Right lobe of liver (tissue), 4 donors: ENCODE results near the gene ARHGEF12.

ENCODE experiments used
- POLR2A ChIP-seq: fragments of 450-650 bp; IDR thresholded peaks from one replicate; pipeline ENCODE4 v1.6.1; 2017; ENCODE audit warnings: antibody characterized with exemption, mild to moderate bottlenecking
- TF ChIP-seq, protein P1 (sequence below), 4 donors: fragments of 200-600 bp in 3 of 4; fragments of 450-650 bp in 1 of 4; IDR thresholded peaks; one replicate each; pipeline versions ENCODE4 v1.5.1 to v1.8.0; 2016 to 2022; ENCODE audit warnings: antibody characterized with exemption in 4 of 4, mild to moderate bottlenecking in 2 of 4
- donor health status: DM: no; HTN: no; CAD: no.
- donor health status: DM: no; HTN: no; CAD: no.
- donor health status: DM: no; HTN: yes; CAD: no.

DNA sequence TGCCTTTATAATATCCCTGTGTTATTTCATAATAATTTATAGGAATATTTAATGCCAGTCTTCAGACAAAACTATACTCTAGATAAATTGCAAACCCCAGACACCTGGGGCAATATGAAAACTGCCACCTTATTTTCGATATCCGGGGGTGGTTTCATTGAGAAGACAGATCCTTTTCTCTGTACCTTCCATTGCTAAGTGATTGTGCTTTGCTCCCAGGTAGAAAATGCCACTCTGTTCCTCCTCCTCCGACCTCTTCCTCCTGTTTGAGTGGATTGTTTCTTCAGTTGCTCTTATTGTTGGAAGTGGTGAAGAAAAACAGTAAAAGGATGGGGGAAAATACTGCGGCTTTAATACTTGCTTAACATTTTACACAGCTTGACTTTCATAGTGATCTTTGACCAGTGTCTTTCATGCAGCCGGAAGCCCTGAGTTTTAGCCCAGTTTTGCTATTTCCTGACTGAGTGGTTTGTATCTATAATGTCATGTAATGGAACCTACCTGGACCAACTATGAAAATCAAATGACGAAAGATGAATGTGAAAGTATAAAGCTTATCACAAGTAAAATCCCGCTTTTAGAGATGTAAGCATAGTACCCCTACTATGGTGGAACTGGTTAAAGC lies 169.7 kb downstream of the ARHGEF12 start:
- TF ChIP-seq, protein P1, sequence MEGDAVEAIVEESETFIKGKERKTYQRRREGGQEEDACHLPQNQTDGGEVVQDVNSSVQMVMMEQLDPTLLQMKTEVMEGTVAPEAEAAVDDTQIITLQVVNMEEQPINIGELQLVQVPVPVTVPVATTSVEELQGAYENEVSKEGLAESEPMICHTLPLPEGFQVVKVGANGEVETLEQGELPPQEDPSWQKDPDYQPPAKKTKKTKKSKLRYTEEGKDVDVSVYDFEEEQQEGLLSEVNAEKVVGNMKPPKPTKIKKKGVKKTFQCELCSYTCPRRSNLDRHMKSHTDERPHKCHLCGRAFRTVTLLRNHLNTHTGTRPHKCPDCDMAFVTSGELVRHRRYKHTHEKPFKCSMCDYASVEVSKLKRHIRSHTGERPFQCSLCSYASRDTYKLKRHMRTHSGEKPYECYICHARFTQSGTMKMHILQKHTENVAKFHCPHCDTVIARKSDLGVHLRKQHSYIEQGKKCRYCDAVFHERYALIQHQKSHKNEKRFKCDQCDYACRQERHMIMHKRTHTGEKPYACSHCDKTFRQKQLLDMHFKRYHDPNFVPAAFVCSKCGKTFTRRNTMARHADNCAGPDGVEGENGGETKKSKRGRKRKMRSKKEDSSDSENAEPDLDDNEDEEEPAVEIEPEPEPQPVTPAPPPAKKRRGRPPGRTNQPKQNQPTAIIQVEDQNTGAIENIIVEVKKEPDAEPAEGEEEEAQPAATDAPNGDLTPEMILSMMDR (IDR thresholded peaks at IDR 0.05), result no peak
- no peak for TF ChIP-seq POLR2A
